Stimulated activated CD8-positive, alpha-beta memory T cell treated with anti-CD3 and anti-CD28 coated beads, Interleukin-12 subunit alpha, Interleukin-12 subunit beta, amount 100 ng/mL, for 24 hours (primary cell): ENCODE results near the gene RPS27L.
"Not testable (repeated sequence)": the region's sequence is repeated elsewhere in the genome, so short reads cannot be mapped to it uniquely, and the experiment has no call there.

Source experiments
- DNase-seq: peaks from one replicate; pipeline ENCODE4 v3.0.0-alpha.2; 2020; ENCODE audit errors: extremely low read depth

The RPS27L gene

DNA sequence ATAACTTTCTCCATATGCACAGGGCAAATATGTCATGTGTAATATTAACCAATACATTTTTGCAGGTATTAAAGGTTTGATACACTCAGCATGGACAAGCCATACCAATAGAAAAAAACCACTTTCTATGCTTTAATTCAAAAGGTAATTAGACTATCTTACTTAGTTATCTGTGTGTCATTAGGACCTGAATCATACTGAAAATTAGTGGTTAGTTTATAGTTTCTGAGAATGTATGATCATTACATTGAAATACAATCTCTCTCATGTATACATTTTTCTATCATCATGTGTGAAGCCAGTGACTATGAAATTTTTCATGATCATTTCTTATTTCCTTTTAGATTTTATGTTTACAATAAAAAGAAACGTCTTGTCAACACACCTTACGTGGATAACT, 16.3 kb downstream of the RPS27L start:
- no peak for DNase-seq

DNA sequence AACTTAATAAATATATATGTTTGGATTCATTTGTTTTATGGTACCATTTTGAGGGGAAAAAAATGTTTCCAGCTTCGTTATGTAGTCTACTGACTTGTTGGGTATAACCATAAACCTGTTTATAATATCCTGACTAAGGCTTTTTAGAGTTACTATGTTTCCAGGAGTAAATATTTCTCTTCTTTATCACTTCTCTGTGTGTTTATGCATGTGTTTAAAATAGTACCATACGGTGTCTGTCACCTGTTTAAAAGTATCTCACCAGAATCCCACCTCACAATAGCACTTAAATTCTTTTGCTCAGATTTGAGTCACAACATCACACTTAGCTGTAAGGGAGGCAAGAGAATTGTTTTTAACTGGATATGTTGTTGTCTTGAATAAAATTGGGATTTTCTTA, 20.5 kb downstream of the RPS27L start:
- DNase-seq: no peak

DNA sequence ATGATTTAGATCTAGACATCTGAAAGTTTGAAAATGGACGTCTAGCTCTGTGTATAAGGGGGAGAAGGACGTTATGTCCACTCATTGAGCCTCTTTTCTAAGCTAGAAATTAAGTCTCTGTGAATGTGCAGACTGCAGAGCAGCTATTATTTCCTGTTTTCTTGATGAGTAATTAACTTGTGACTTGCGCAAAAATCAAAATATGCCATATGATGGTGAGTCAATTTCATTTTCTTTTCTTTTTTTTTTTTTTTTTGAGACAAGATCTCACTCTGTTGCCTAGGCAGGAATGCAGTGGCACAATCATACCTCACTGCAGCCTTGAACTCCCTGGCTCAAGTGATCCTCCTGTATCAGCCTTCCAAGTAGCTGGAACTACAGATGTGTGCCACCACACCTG, 21.5 kb downstream of the RPS27L start:
- no peak for DNase-seq

DNA sequence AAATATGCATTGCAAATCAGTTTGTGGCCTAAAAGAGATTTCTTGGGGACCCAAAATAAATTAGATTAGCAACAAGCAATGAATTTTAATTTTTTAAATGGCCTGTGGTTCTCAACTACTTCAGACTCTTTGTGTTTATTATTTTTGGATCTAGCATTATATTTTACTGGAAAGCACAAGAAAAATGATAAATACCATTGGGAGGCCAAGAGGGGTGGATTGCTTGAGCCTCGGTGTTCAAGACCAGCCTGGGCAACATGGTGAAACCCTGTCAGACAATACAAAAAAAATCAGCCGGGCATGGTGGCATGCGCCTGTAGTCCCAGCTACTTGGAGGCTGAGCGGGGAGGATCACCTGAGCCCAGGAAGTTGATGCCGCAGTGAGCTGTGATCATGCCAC, 22.0 kb downstream of the RPS27L start:
- DNase-seq: no peak

DNA sequence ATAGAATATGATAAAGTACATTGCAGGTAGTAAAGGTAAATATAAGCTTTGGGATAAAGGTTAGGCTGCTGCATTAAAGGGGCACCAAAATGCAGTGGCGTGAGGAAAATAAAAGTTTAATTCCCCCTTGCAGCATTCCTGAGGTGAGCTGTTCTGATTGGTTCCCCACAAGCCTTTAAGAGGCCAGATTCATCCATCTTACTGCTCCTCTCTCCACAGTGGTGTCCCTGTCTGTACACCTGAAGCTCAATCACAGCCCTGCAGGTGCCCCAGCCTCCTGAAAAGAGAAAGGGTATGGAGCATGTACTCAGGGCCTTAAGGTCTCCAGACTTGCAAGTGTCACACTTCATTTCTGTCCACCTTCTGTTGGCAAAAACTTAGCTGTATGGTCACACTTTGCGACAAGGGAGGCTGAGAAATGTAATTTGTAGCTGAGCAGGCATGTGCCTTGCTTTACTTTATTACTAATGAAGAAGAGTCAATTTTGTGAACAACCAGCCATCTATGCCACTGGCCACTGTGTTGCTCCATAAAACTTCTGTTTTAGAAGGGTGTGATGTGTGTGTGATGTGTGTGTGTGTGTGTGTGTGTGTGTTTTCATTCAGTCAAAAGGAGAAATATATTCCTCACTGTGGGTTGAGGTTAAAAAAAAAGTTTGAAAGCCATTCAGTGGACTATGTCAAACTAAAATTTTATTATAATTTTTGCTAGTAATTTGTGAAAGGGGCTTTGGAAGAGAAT, 22.9 kb downstream of the RPS27L start:
- no peak for DNase-seq

DNA sequence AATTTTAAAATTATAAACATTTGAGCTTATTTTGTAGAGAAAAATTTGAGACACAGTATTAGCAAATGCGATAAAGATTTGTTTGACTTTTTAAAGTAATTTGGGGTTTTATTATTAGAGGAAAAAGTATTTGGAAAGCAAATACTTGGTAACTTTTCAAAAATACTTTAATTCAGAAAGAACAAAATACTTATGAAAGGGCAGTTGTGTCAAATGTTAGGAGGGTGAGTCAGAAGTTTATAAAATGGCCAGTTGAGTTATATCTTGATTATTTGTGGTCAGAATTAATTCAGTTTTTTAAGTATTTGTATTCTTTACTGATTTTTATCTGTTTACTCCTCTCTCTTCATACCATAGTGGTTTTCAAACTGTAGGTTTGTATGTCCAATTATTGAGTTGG, 23.5 kb downstream of the RPS27L start:
- no peak for DNase-seq

DNA sequence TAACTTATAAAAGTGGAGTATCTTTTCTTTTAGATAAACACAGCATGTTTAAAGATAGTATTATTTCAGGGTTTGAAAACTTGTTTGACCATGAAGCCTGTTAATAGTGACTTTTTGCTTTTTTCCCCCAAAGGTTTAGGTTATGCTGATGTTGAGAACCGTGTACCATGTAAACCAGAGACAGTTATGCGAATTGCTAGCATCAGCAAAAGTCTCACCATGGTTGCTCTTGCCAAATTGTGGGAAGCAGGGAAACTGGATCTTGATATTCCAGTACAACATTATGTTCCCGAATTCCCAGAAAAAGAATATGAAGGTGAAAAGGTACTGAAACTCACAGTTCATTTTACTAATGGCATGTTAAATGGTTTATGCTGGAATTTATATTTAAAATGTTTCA, 30.6 kb downstream of the RPS27L start:
- DNase-seq: no peak

DNA sequence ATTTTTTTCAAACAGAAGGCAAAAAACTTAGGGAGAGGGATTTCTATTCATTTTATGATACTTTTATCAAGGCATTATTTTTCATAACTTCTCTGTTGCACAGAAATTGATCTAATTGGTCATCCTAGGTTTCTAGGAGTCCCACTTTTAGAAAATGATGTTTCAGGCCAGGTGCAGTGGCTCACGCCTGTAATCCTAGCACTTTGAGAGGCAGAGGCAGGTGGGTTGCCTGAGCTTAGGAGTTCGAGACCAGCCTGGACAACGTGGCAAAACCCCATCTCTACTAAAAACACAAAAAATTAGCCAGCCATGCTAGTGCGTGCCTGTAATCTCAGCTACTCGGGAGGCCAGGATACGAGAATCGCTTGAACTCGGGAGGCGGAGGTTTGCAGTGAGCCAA, 32.8 kb downstream of the RPS27L start:
- DNase-seq: no peak

DNA sequence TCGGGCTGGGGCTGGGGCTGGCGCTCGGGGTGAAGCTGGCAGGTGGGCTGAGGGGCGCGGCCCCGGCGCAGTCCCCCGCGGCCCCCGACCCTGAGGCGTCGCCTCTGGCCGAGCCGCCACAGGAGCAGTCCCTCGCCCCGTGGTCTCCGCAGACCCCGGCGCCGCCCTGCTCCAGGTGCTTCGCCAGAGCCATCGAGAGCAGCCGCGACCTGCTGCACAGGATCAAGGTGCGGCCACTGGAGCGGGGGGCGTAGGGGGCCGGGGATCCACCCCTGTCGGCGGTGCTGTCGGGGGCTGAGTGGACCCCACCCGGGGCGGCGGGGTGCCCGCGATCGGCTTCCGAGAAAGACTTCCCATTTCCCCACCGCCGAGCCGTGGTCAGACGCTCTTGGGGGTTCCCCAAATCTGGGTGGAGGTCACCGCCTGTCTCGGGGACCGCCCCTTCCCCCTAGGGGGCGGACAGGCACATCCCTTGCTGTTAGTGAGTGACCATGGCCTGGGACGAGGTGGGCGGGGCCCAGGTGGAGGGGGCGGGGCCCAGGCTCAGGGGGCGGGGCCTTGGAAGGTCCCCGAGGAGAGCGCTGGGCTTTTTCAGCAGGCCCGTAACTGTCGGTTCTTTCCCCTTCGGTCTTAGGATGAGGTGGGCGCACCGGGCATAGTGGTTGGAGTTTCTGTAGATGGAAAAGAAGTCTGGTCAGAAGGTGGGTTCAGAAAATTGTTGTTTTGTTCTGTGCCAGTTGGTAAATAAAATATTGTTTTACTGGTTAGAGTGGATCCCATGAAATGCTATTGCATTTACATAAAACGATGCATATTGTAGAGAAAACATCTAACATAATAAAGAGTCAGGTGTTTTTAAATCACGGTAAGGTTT, 35.0 kb downstream of the RPS27L start:
- no peak for DNase-seq

DNA sequence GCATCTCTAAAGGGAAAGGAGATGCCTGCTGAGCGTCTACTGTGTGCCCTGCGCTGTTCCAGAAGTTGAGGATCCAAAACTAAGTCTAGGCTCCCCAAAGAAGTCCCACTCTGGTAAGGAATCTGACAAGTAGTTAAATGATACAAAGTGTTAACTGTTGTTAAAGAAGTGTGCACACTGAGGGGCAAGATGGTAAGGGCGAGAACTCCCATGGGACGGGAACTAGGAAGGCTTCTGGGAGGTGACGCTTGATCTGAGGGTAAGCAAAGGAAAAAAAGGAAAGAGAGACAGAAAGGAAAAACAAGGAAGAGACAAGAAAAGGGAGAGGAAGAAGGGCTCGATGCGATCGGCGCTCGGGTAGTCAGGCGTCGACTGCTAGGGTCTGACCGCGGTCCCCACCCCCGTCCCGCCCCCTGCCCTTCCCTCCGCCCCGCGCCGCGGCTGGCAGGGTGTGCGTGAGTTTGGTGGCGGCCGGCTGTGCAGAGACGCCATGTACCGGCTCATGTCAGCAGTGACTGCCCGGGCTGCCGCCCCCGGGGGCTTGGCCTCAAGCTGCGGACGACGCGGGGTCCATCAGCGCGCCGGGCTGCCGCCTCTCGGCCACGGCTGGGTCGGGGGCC, 35.8 kb downstream of the RPS27L start, which contains the start of gene LACTB:
LACTB (plus strand) TSS at position 480 of the 620 bp plus-strand sequence; CDS start at position 491, 11 bp downstream.
- DNase-seq: peak; percentile 59

DNA sequence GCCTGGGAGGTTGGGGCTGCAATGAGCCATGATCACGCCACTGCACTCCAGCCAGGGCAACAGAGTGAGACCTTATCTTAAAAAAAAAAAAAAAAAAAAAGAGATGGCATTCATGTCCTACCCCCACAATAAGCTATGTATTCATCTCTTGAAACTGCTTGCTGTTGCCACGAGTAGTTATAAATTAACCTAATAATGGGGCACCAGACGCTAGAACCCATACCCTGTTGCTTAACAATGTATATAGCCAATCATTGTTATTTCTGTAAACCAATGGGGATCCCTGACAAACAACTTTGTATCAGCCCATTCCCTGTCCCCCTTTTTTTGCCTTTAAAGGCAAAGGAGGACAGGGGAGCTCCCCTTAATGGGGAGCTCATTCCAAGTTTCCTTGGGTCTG, 38.4 kb downstream of the RPS27L start:
- DNase-seq: no peak

DNA sequence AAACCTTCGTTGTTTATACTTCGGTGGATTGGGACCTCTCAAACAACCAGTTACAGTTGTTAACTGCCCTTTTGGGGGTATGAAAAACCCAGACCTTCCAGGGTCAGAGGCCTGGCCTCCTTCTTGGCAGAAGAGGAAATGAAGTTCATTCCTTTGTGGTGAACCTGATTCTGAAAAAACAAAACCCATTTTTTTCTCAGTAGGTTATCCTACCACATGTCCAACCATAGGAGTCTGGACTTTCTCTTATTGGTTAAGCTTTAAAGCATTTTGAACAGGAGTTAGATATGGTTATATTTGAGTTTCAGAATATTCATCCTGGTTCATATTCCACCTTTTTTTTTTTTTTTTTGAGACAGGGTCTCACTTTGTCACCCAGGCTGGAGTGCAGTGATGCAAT, 42.8 kb downstream of the RPS27L start:
- no peak for DNase-seq

DNA sequence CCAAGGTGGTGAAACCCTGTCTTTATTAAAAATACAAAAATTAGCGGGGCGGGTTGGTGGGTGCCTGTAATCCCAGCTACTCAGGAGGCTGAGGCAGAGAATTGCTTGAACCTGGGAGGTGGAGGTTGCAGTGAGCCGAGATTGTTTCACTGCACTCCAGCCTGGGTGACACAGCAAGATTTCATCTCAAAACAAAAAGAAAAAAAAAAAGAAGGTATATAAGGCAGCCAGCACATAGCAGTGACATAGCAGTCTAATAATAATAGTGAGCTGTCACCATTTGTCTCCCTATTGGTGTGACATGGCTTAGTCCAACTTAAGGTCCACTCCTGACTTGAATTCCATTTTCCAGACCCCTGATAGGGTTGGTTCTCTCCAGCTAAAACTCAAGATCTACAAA, 44.4 kb downstream of the RPS27L start:
- no peak for DNase-seq

DNA sequence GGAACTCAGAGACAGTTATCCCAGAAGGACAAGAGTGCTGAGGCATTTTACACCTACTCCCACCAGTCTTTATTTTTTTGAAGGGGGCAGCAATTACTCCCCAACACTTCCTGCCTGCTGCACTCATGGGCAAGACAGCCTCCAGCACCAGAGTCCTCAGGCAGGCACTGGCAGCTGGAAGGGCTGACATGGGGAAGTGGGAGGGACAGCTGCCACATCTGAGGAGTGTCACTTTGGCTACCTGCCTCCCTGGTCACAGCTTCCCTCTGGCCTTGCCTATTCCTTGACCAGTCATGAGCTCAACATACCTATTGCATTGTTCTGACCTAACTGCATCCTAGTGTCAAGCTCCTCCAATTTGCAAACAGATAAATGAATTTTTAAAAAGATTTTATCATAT, 45.8 kb downstream of the RPS27L start:
- no peak for DNase-seq

DNA sequence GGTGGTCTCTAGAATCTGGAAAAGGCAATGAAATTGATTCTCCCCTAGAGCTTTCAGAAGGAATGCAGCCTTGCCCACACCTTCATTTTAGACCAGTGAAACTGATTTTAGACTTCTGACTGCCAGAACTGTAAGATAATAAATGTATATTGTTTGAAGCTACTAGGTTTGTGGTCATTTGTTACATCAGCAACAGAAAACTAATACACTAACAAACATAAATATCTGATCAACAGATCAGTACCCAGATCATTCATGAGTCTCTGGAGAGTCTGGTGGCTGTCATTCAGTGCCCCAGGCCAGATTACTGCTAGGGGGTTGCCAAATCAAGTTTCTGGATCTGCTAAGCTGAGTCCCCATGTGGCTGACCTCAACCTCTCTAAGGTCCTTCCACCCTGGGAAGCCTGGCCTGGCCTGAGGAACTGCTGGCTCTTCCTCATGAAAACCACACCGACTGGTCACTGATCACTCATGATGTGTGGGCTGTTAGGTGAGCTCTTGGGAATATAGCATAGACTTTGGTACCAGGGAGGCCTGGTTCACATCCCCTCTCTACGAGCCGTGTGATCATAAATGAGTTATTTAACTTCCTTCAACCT, 46.8 kb downstream of the RPS27L start:
- DNase-seq: no peak

DNA sequence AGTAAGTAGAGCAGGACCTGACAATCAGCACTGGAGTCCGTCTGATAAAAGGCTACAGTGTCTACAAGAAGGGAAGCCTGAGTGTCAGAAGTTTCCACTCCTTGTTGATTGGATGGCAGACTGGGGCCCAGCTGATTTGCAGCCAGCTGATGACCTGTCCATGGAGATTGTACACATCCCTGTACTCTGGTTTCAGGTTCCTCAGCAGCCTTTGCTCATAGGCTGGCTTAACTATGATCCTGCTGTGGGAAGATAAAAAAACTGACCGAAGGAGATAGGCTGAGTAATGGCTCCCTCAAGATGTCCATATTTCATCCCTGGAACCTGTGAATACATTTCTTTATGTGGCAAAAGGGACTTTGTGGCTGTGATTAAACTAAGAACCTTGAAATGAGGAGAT, 47.4 kb downstream of the RPS27L start:
- no peak for DNase-seq

DNA sequence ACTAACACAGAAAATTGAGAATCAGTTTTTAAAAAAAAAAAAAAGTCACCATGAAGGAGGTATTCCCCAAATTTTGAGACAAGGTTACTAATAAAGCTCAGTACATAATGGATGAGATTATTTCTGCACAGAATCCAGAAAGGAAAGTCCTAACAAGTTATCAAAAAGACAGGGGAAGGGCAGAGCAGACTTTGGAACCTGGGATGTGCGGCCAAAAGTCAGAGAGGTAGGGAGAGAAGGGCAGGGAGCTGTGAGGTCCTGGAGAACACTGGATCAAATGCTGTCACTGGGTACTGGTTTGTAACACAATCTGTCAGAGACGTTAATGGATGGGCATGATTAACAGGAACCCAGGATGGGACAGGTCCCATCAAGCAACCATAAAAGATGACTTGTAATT, 47.8 kb downstream of the RPS27L start:
- DNase-seq: no peak

DNA sequence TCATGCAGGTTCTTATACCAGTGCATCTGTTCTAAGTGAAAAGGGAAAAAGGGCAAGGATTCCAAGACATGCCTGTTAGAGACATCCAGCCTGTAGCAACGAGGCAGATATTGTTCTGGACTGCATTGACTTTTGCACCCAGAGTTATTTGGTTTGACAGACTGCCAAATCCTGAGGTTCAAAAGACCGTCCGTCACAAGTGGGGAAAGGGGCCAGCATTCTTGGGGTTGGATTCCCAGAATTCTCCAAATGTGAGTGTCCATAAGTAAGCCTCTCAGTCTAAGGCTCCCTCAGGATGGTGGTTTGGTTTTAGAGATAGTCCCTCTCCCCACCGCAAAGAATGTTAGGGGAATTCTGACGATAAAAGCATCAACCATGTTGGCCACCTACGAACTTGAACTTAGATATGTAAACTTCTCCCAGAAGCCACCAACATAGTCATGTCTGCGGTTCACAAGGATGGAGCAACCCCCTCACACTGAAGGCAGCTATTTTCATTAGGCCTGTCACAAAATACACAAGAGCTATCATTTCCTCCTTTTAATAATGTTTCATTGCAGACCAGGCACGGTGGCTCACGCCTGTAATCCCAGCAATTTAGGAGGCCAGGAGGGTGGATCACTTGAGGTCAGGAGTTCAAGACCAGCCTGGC, 49.3 kb downstream of the RPS27L start:
- no peak for DNase-seq

DNA sequence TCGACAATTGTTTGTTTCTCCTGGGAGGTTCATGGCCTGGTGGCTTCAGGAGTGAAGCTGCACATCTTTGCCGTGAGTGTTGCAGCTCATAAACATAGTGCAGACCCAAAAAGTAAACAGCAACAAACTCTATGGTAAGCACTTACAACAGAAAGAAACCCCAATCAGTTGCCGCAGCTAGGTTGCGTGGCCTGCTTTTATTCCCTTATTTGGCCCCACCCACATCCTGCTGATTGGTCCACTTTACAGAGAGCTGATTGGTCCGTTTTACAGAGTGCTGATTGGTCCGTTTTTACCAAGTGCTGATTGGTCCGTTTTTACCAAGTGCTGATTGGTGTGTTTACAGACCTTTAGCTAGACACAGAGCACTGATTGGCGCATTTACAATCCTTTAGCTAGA, 51.9 kb downstream of the RPS27L start:
- DNase-seq: not testable (repeated sequence)

DNA sequence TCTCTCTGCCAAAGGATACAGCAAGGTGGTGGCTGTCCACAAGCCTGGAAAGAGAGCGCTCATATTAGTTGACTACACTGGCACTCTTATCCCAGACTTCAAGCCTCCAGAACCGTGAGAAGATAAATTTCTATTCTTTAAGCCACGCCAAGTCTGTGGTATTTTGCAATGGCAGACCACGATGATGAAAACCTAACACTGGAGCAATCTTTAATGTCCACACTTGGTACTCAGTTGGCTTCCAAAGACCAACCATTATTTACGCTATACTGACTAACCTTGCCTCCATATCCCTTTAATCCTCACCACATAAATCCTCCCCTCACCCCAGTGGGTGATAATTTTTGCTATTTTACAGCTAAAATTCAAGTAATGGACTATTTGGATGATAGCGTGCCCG, 52.5 kb downstream of the RPS27L start:
- no peak for DNase-seq

DNA sequence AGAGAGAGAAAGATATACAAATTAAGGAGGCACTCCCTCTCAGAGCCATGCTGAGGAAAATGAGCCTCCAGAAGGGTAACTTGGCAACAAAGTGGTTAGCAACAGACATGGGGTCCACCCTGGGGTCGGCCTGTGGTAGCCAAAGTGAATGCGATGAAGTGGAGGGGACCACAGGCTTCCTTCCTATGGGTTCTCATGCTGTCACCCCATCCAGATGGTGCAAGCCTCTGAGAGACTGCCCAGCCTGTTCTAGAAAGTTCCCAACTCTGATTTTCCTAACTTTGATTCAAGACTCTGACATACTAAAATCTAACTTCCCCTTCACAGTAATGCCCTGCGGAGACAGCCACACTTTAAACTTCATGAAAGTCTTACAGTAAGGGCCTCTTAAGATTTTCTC, 53.9 kb downstream of the RPS27L start:
- no peak for DNase-seq

DNA sequence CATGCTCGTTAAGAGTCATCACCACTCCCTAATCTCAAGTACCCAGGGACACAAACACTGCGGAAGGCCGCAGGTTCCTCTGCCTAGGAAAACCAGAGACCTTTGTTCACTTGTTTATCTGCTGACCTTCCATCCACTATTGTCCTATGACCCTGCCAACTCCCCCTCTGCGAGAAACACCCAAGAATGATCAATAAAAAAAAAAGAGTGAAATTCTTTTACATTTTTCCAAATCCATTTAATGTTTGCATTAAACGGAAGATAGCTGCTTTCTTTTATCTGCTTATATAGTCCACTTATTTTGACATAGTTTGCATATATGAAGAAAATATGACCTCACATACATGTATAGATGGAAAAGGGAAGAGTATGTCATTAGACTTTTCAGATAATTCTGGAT, 57.7 kb downstream of the RPS27L start:
- DNase-seq: not testable (repeated sequence)
